Natural killer cell (primary cell): Measurements from ENCODE around the gene TRAPPC2L. TPM values are rescaled to one million over a fixed set of nuclear protein-coding genes. Genes with fewer than 3 reads are reported as not detected.

Source experiments
- ATAC-seq, 3 donors: fragments of 150-1000 bp in 2 of 3; fragments of 200-7000 bp in 1 of 3; cut with Tn5 transposase; 1 replicate in 1 of 3; 2 replicates in 2 of 3; pipeline ENCODE4 v1.10.0; 2021; ENCODE audit warnings: mild to moderate bottlenecking in 2 of 3, moderate library complexity in 2 of 3
- DNase-seq, 2 donors: peaks; one replicate each; pipeline versions ENCODE4 v3.0.0 to v3.0.0-alpha.2; 2013 to 2021; ENCODE audit warnings: mixed read lengths in 1 of 2
- H3K27ac ChIP-seq: one replicate; pipeline ENCODE4 v1.5.1; 2013; ENCODE audit warnings: mild to moderate bottlenecking, low read length
- H3K27me3 ChIP-seq: one replicate; pipeline ENCODE4 v1.6.1; 2013; ENCODE audit warnings: low read length; ENCODE audit not compliant: control insufficient read depth, insufficient read depth
- H3K36me3 ChIP-seq: one replicate; pipeline ENCODE4 v1.6.1; 2013; ENCODE audit warnings: low read length; ENCODE audit not compliant: control insufficient read depth, insufficient read depth
- H3K4me1 ChIP-seq: one replicate; pipeline ENCODE4 v1.6.1; 2013; ENCODE audit warnings: low read length; ENCODE audit not compliant: control insufficient read depth, insufficient read depth
- H3K4me3 ChIP-seq: one replicate; pipeline ENCODE4 v1.5.1; 2013; ENCODE audit warnings: low read length
- H3K9me3 ChIP-seq: one replicate; pipeline ENCODE4 v1.6.1; 2013; ENCODE audit warnings: low read length; ENCODE audit not compliant: control insufficient read depth, insufficient read depth
- H3K27ac Mint-ChIP-seq, 2 donors: one replicate each; pipeline ENCODE4 v1.8.0; 2022; ENCODE audit warnings: mild to moderate bottlenecking in 2 of 2, mixed read lengths in 2 of 2, moderate library complexity in 1 of 2
- H3K27me3 Mint-ChIP-seq, 2 donors: one replicate each; pipeline ENCODE4 v1.8.0; 2022; ENCODE audit warnings: low read depth in 2 of 2, mixed read lengths in 2 of 2
- H3K36me3 Mint-ChIP-seq: one replicate; pipeline ENCODE4 v1.8.0; 2022; ENCODE audit warnings: mixed read lengths
- H3K4me1 Mint-ChIP-seq, 2 donors: one replicate each; pipeline ENCODE4 v1.8.0; 2022; ENCODE audit warnings: mixed read lengths in 2 of 2
- H3K4me3 Mint-ChIP-seq: one replicate; pipeline ENCODE4 v1.8.0; 2022; ENCODE audit warnings: mild to moderate bottlenecking, moderate library complexity, mixed read lengths
- H3K9me3 Mint-ChIP-seq, 2 donors: one replicate each; pipeline ENCODE4 v1.8.0; 2022; ENCODE audit warnings: mixed read lengths in 2 of 2
- WGBS: methylation state at CpG from one replicate; pipeline ENCODE4 v1.1.7; 2013; ENCODE audit warnings: missing lambda C conversion rate; ENCODE audit not compliant: insufficient coverage; 5-methylcytosine and 5-hydroxymethylcytosine counted together
- intact Hi-C: fragments of 100-400 bp; cut with micrococcal nuclease; formaldehyde crosslinking; loops from one replicate; pipeline ENCODE4 v1.14.2; 2022
- total RNA-seq, 4 donors: library from RNA; stranded (reverse); fragments of 120-200 nt in 1 of 4; gene quantifications; one replicate each; pipeline versions ENCODE4 v1.2.3 to v1.2.4, GENCODE V29; 2013 to 2022
- TF ChIP-seq, protein P1 (sequence below): fragments of 200-600 bp; IDR thresholded peaks from one replicate; pipeline ENCODE4 v1.8.0; 2022; ENCODE audit warnings: antibody characterized with exemption

Gene TRAPPC2L
- total RNA-seq, 3 donors from 2014 or later (not counting 1 experiment from before 2014, with no cell fraction given) = 31.9 to 39.0 (median 36.2) TPM

GRCh38 chr16:88834670-88835069 lies 22.3 kb upstream of the TRAPPC2L start:
- no peak overlapping the region for H3K27ac ChIP-seq
- DNase-seq = no peak

GRCh38 chr16:88835383-88835782 lies 21.5 kb upstream of the TRAPPC2L start:
- Histone ChIP-seq H3K27ac (no peak overlapping the region), H3K36me3 (peaks cover 17% of the 10 kb centered on the region), H3K4me1 (no peaks in the 10 kb centered on the region), H3K27me3 (no peaks in the 10 kb centered on the region), H3K9me3 (no peaks in the 10 kb centered on the region), H3K4me3 (no peak overlapping the region)
- no peak overlapping the region for H3K4me3 Mint-ChIP-seq
- WGBS = 94% methylated on average over 11 of the region's 11 CpGs
- H3K9me3 Mint-ChIP-seq = no peaks in the 10 kb centered on the region
- H3K27ac Mint-ChIP-seq = no peak overlapping the region
- H3K27me3 Mint-ChIP-seq = no peaks in the 10 kb centered on the region
- ATAC-seq (no peak), DNase-seq (no peak)
- no peaks in the 10 kb centered on the region for H3K4me1 Mint-ChIP-seq
- intact Hi-C loops = no loop called here
- TF ChIP-seq, protein P1, sequence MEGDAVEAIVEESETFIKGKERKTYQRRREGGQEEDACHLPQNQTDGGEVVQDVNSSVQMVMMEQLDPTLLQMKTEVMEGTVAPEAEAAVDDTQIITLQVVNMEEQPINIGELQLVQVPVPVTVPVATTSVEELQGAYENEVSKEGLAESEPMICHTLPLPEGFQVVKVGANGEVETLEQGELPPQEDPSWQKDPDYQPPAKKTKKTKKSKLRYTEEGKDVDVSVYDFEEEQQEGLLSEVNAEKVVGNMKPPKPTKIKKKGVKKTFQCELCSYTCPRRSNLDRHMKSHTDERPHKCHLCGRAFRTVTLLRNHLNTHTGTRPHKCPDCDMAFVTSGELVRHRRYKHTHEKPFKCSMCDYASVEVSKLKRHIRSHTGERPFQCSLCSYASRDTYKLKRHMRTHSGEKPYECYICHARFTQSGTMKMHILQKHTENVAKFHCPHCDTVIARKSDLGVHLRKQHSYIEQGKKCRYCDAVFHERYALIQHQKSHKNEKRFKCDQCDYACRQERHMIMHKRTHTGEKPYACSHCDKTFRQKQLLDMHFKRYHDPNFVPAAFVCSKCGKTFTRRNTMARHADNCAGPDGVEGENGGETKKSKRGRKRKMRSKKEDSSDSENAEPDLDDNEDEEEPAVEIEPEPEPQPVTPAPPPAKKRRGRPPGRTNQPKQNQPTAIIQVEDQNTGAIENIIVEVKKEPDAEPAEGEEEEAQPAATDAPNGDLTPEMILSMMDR = no peak
- H3K36me3 Mint-ChIP-seq = no peaks in the 10 kb centered on the region

More at GRCh38 chr16:88834670-88835069, 22.3 kb upstream of the TRAPPC2L start:
- H3K36me3 Mint-ChIP-seq = no peaks in the 10 kb centered on the region
- H3K9me3 Mint-ChIP-seq = no peaks in the 10 kb centered on the region
- Histone ChIP-seq H3K4me3 (no peak overlapping the region), H3K36me3 (peaks cover 11% of the 10 kb centered on the region), H3K4me1 (no peaks in the 10 kb centered on the region), H3K9me3 (no peaks in the 10 kb centered on the region), H3K27me3 (no peaks in the 10 kb centered on the region)
- no peak overlapping the region for H3K4me3 Mint-ChIP-seq
- no peak for ATAC-seq
- TF ChIP-seq, protein P1 = no peak
- no peaks in the 10 kb centered on the region for H3K27me3 Mint-ChIP-seq
- no peaks in the 10 kb centered on the region for H3K4me1 Mint-ChIP-seq
- no peak overlapping the region for H3K27ac Mint-ChIP-seq
- intact Hi-C loops = no loop called here
- WGBS = 92% methylated on average over 13 of the region's 13 CpGs

DNA sequence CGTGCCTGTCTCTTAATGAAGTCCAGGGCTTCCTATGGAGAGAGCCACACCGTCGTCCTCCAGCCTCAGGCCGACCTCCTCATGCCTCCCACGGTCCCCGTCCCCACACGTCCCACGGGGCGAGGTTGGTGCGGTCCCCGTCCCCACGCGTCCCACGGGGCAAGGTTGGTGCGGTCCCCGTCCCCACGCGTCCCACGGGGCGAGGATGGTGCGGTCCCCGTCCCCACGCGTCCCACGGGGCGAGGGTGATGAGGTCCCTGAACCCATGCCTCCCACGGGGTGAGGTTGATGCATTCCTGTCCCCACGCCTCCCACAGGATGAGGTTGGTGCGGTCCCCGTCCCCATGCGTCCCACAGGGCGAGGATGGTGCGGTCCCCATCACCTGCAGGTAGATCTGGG lies 21.1 kb upstream of the TRAPPC2L start:
- DNase-seq = no peak
- Mint-ChIP-seq H3K36me3 (no peaks in the 10 kb centered on the region), H3K9me3 (no peaks in the 10 kb centered on the region), H3K4me3 (no peak overlapping the region), H3K27ac (no peak overlapping the region), H3K4me1 (no peaks in the 10 kb centered on the region), H3K27me3 (no peaks in the 10 kb centered on the region)
- TF ChIP-seq, protein P1 = no peak
- Histone ChIP-seq H3K9me3 (no peaks in the 10 kb centered on the region), H3K4me1 (no peaks in the 10 kb centered on the region), H3K27me3 (no peaks in the 10 kb centered on the region), H3K4me3 (no peak overlapping the region), H3K27ac (no peak overlapping the region), H3K36me3 (peaks cover 20% of the 10 kb centered on the region)
- ATAC-seq = no peak
- intact Hi-C loops = no loop called here
- WGBS = 90% methylated on average over 33 of the region's 33 CpGs

DNA sequence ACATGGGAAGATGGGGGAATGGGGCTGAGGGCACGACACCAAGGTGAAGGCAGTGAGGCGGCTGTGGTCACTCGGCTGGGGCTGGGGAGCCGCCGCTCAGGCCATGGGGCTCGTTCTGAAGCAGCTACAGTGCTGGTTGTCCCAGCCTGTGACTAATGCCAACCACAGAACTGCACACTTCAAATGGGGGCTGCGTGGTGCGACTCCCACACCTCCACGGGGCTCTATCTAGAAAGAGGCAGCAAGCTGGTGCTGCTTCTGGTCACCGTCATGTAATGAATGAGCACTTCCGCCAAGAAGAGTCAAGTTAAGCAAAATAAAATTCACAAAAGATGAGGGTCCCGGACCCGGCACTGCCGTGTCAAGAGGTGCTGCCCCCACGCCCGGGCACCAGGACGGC lies 20.1 kb upstream of the TRAPPC2L start:
- no peak for DNase-seq
- no peaks in the 10 kb centered on the region for H3K27me3 Mint-ChIP-seq
- H3K4me3 Mint-ChIP-seq = no peak overlapping the region
- H3K36me3 Mint-ChIP-seq = no peaks in the 10 kb centered on the region
- TF ChIP-seq, protein P1 = no peak
- no peak overlapping the region for H3K27ac ChIP-seq
- intact Hi-C loops = no loop called here
- H3K27ac Mint-ChIP-seq = no peak overlapping the region
- H3K9me3 ChIP-seq = no peaks in the 10 kb centered on the region
- peaks cover 20% of the 10 kb centered on the region for H3K36me3 ChIP-seq
- no peak for ATAC-seq
- no peaks in the 10 kb centered on the region for H3K4me1 ChIP-seq
- H3K9me3 Mint-ChIP-seq = no peaks in the 10 kb centered on the region
- H3K27me3 ChIP-seq = no peaks in the 10 kb centered on the region
- WGBS = 87% methylated on average over 17 of the region's 17 CpGs
- H3K4me3 ChIP-seq = no peak overlapping the region
- H3K4me1 Mint-ChIP-seq = no peaks in the 10 kb centered on the region
